GM20000 (cell line): ENCODE results near the gene MCM6.

Source experiments
- DNase-seq: peaks from one replicate; pipeline ENCODE4 v3.0.0; 2012; ENCODE audit warnings: low spot score
- CTCF ChIP-seq: IDR thresholded peaks from 2 replicates; pipeline ENCODE4 v1.5.1; 2012; ENCODE audit warnings: mild to moderate bottlenecking, control low read depth; ENCODE audit errors: extremely low read depth, missing control alignments

The MCM6 gene

GRCh38 chr2:135863233-135863632 is 13.0 kb downstream of the MCM6 start:
- no peak for DNase-seq
- no peak for TF ChIP-seq CTCF

DNA sequence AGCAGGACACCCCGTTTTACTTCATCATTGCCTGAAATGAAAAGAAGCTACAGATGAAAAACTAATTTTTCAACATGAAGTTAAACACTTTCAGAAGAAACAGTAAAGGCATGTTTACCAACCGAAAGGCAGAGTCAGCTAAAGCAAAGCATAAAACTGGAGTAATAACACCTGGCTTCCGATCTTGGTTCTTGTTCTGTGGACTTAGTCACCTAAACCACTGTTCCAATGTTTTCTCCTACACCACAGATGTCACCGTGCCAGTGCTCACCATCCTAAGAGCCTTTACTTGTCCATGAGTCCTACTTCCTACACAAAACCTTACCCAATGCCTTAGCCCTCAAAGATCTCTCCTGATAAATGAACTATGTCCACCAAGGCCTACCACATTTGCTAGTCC is 13.5 kb downstream of the MCM6 start:
- TF ChIP-seq CTCF: no peak
- DNase-seq: no peak

DNA sequence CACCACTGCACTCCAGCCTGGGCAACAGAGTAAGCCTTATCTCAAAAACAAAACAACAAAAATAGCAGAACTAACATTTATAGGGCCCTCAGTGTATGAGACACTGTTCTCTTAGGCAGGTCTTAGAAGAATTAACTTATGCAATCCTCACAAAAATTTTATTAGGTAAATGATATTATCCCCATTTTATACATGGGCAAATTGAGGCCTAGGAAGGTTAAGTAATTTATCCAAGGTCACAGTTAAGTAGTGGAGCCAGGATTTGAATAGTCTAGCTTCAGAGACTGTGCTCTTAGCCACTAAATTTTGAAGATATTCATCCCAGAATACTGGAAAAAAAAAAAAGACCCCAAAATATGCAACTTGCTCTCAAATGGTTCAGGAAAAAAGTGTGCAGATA is 22.8 kb downstream of the MCM6 start:
- DNase-seq: no peak
- no peak for TF ChIP-seq CTCF

DNA sequence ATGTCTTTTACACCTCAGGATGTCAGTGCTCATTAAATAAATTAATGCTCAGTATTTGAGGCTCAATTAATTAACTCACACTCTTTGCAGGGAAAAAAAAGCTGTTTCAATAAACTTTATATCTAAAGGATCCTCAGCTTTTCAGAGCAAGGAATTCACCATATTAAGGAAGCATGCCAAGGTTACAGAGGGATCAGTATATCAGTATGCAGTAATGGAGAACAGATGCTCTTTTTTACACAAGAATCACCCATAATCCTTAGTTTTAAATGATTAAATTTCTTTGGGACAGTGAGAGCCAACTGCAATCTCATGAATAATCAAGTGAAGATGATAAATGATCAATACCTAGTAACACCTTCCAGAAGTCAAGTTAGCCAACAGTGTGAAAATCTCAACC is 24.4 kb downstream of the MCM6 start:
- no peak for DNase-seq
- no peak for TF ChIP-seq CTCF

DNA sequence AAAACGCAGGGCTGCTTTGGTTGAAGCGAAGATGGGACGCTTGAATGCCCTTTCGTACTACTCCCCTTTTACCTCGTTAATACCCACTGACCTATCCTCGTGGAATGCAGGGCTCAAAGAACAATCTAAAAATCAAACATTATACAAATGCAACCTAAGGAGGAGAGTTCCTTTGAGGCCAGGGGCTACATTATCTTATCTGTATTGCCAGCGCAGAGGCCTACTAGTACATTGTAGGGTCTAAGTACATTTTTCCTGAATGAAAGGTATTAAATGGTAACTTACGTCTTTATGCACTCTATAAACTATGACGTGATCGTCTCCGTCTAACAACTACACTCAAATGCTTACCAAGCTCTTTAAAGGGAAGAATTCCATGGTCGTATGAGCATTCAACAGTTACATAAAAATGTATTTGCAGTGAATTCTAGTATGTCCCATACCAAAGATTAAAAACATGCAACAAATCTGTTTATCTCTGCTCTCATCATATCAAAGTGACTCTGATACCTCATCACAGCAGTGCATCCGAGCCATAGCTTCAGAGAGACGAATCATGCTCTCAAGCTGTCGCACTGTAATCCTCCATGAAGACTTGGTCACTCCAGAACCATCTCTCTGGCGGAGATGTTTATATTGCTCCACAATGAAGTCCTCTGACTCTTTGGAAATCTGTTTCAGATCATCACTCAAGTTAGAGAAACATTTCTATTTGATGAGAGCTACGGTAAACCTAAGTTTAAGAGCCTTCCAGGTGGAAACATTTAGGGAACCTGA is 25.2 kb downstream of the MCM6 start:
- DNase-seq: no peak
- no peak for TF ChIP-seq CTCF

DNA sequence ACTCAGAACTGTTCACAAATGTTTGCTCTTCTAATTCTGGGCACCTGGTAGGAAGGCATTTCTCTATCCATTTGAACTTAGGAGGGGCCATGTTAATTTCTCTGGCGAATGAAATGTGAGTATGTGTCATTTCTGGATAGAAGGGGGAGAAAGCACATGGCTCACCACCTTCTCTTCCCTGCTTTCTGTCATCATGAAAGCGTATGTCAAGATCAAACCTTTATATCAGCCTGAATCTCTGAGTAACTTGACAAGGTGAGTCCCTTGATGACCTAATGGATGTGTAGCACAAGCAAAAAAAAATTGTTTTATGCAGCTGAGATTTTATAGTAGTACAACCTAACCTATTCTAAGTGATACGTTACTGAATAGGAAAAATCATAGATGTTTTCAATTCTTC is 27.2 kb downstream of the MCM6 start:
- no peak for DNase-seq
- no peak for TF ChIP-seq CTCF

- TF ChIP-seq CTCF: no peak
- no peak for DNase-seq
Observed at GRCh38 chr2:135845997-135846396, 30.2 kb downstream of the MCM6 start.
